GM21528 (cell line): ENCODE measurements around the gene FOS.
A peak's percentile ranks its signal among the peaks of the same experiment; 100 is the strongest.

Experiments used
- ATAC-seq: cut with Tn5 transposase; IDR thresholded peaks from one replicate; pipeline ENCODE4 v1.9.1; 2021; ENCODE audit warnings: mild to moderate bottlenecking, moderate library complexity; ENCODE audit not compliant: unreplicated experiment, low FRiP score

The FOS gene

DNA sequence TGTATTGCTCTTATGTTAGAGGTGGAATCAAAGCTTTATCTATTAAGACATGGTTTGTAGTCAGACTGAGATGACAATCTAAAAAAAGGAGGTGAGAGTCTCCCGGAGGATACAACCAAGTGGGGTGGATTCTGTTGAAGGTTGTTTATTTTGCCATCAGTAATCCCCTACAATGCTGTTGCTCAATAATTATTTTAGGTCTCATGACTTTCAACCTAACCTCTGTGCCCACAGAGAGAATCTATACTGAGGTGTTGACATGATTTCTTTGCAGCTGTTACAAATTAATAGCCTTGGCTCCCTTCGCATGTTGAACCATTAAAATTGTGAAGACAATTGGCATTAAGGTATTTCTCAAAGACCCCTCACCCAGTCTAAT lies 28.7 kb upstream of the FOS start:
- ATAC-seq: no peak

DNA sequence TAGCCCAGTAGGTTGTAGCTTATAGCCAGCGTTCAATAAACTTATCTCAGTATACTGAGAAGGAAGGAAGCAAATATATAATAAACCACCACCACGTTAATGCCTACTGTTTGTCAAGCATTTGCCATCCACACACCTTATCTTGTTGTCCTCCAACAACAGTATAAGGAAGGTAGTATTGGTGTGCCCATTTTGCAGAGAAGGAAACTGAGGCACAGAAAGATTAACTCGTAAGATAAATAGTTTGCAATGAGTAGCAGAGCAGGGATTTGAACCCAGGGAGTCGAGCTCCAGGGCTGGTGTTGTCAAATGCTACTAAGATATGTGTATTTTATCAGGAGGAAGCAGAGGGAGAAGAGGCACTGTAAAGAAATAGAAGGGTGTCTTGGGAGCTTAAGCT lies 27.8 kb upstream of the FOS start:
- no peak for ATAC-seq

DNA sequence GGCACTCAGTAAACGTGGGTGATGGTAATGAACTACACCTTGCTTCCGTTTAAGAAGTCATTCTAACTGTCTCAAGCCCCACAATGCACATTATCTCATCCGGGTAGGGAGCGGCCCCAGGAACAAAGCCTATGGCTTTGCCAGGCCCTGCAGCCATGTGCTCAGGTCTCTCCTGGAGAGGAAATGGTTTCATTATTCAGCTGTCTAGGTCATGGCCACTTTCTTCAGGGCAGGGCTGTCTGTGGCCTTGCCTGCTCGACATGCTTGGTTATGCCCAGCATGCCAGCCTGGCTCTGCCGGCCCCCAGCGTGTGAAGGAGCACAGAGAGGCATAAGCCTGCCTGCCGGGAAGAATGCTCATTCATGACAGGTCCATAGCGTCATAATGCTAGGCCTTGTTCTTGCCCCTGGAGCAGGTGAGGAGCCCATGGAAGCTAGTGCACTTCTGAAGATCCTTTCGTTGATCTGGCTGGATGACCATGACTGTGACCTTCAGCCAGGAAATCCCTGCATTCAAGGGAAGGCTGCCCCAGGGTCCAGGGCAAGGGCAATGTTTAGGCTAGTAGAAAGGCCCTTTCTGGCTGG lies 26.3 kb upstream of the FOS start:
- no peak for ATAC-seq

- no peak for ATAC-seq
Observed at GRCh38 chr14:75254381-75254822, 24.2 kb upstream of the FOS start.

GRCh38 chr14:75254901-75255584 lies 23.6 kb upstream of the FOS start:
- no peak for ATAC-seq

- no peak for ATAC-seq
Observed at GRCh38 chr14:75258079-75258802, 20.4 kb upstream of the FOS start.

DNA sequence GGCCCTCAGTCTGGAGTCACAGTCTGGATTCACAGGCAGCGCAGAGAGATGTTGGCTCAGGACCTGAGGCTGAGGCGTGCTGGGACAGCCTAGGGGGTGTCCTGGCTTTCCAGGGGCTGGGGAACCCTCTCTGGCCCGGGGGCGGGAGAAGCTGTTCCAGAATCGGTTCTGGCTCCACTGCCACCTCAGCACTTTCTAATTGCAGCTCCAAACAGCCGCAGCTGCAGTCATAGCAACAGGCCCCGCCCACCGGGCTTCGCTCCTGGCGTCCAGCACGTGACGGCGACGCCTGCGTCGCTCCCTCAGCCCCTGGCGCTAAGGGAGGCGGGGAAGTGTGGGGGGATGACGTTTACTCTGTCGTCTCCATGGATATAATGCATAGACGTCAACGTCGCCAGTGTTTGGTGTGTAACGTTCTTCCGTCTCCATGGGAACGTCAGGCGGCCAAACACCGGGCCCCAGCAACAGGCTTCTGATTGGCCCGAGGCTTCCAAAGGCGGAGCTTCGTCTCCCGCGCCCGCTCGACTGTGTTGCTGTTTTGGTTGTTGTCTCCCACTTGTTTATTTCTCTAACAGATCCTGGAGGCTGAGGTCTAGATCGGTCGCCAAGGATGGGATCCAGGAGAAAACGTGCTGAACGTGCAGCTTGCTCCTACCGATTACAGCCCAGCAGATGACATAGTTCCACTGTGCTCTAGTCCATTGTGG lies 19.7 kb upstream of the FOS start:
- ATAC-seq: peak; percentile 94

GRCh38 chr14:75259510-75259855 lies 19.1 kb upstream of the FOS start:
- no peak for ATAC-seq

DNA sequence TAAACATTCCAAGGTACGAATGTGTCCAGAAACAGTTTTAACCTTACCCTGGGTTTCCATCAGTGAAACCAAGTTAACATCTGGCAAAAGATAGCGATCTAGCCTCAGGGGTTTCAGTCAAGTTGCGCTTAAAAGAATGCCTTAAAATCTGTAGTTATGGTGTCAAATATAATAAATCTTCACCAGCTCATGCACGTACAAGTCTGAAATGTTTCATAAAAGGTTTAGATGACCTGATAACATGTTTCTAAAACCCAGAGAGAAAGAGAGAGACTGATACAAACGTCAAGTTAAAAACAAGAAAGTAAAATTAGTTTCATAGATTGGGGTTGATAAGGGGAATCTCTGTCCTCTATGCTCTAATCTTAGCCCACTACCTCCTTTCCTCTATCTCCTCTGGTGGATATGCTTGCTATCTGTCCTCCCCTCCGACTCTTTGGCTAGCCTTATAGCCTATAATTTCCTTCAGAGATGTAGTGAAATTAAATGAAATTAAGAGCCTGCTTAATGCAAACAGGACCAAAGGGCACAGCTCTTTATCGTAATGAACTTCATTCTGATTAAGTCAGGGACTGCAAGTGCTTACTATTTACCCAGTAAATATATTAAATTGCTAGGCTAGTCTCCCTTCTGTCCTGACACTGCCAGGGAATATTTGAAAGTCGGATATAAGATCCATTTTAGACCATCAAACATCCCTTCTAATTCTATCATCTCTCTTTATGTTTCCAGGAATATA lies 18.4 kb upstream of the FOS start:
- ATAC-seq: no peak

DNA sequence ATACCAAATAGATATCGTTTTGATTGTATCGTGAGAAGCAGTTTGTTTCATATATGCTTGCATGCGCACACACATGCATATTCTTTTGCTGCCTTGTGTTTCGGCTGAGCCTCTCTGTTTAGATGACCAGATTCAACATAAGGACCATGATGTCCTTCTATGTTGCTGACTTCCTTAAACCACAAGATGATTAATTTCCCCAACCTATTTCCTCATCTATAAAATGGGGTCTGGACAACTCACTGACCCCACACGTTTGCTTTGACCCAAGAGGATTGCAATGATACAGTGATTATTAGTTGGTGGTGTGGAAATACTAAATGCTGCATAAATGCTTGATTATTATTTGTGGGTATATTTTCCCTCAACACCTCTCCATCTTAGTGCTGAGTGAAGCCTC lies 16.8 kb upstream of the FOS start:
- ATAC-seq: no peak

DNA sequence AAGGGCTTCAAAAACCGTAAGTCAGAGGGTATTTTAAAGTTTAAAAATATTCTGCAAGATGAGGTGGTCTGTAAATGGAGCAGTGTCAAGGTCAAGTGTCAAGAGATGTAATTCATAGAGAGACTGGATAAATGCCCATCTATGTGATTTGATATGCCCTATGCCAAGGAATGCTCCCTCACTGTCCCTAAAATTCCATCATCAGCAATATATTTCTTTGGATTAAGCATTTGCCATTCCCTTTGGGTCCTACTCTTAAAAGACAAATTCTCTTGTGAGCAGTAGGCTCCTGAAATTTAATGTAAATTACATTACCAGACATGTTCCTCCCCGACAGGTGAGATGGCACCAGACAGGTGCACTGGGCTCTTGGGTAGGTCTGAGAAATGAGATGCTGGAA lies 16.0 kb upstream of the FOS start:
- no peak for ATAC-seq

GRCh38 chr14:75264036-75264435 lies 14.6 kb upstream of the FOS start:
- no peak for ATAC-seq

- ATAC-seq: no peak
Observed at GRCh38 chr14:75267141-75267721, 11.4 kb upstream of the FOS start.

GRCh38 chr14:75268633-75269550 lies 9.7 kb upstream of the FOS start:
- no peak for ATAC-seq

- no peak for ATAC-seq
Observed at GRCh38 chr14:75271514-75271913, 7.1 kb upstream of the FOS start.

GRCh38 chr14:75273272-75274049 lies 5.2 kb upstream of the FOS start:
- ATAC-seq: no peak

GRCh38 chr14:75274050-75274898 lies 4.4 kb upstream of the FOS start:
- no peak for ATAC-seq
